IMR-90 (cell line): Measurements from ENCODE around the gene WNT6. TPM values are rescaled to one million over a fixed set of nuclear protein-coding genes. Genes with fewer than 3 reads are reported as not detected.
"Not testable (repeated sequence)": the region's sequence is repeated elsewhere in the genome, so short reads cannot be mapped to it uniquely, and the experiment has no call there.

Source experiments
- ATAC-seq: fragments of 200-7000 bp; cut with Tn5 transposase; 2 replicates; pipeline ENCODE4 v1.9.1; 2020; ENCODE audit warnings: low read depth, mild to moderate bottlenecking, moderate library complexity
- BruUV-seq: library from RNA; stranded (reverse); fragments of 400-500 nt; replicated peaks from 2 replicates; lab custom pipeline; 2021; lab: Mats Ljungman, UMichigan
- CTCF ChIA-PET: fragments of 300-600 bp; formaldehyde crosslinking; extraction: SDS; loops from one replicate; lab custom pipeline; 2021; ENCODE audit warnings: antibody characterized with exemption; lab: Yijun Ruan, JAX
- POLR2A ChIA-PET: fragments of 300-600 bp; sonication (Branson Sonifier 250); formaldehyde crosslinking; loops from one replicate; lab custom pipeline; 2022; ENCODE audit warnings: antibody characterized with exemption; ENCODE audit not compliant: unreplicated experiment; lab: Charles Lee
- DNase-seq: peaks from one replicate; pipeline ENCODE4 v3.0.0; 2013
- H2AFZ ChIP-seq: replicated peaks from 2 replicates; pipeline ENCODE3; 2013; ENCODE audit warnings: low read length, mild to moderate bottlenecking; ENCODE audit not compliant: poor library complexity
- H2AK5ac ChIP-seq: 2 replicates; pipeline ENCODE4 v1.6.1; 2013; ENCODE audit warnings: low read depth, low read length, inconsistent platforms
- H2AK9ac ChIP-seq: replicated peaks from 2 replicates; pipeline ENCODE3; 2013; ENCODE audit warnings: mild to moderate bottlenecking, low read depth, low read length, moderate library complexity; ENCODE audit not compliant: poor library complexity
- H2BK120ac ChIP-seq: 2 replicates; pipeline ENCODE4 v1.6.1; 2013; ENCODE audit warnings: low read depth, low read length, inconsistent platforms
- H2BK15ac ChIP-seq: 3 replicates; pipeline ENCODE4 v1.6.1; 2013; ENCODE audit warnings: low read depth, low read length, inconsistent platforms
- H2BK20ac ChIP-seq: 2 replicates; pipeline ENCODE4 v1.6.1; 2013; ENCODE audit warnings: low read depth, mild to moderate bottlenecking, inconsistent platforms, low read length, moderate library complexity
- H2BK5ac ChIP-seq: 2 replicates; pipeline ENCODE4 v1.6.1; 2013; ENCODE audit warnings: mild to moderate bottlenecking, low read depth, low read length, inconsistent platforms; ENCODE audit not compliant: poor library complexity, severe bottlenecking
- H3K14ac ChIP-seq: replicated peaks from 2 replicates; pipeline ENCODE4 v1.6.1; 2013; ENCODE audit warnings: low read depth, low read length, inconsistent platforms
- H3K18ac ChIP-seq: 2 replicates; pipeline ENCODE4 v1.6.1; 2013; ENCODE audit warnings: low read depth, low read length, control low read depth
- H3K23ac ChIP-seq: 2 replicates; pipeline ENCODE4 v1.6.1; 2013; ENCODE audit warnings: low read depth, low read length, inconsistent platforms
- H3K27ac ChIP-seq: 2 replicates; pipeline ENCODE4 v1.5.1; 2013; ENCODE audit warnings: mild to moderate bottlenecking, control low read depth, low read length; ENCODE audit not compliant: insufficient read depth
- H3K27me3 ChIP-seq: 2 replicates; pipeline ENCODE4 v1.6.1; 2013; ENCODE audit warnings: low read length; ENCODE audit not compliant: control insufficient read depth, insufficient read depth
- H3K36me3 ChIP-seq: 2 replicates; pipeline ENCODE4 v1.6.1; 2013; ENCODE audit warnings: low read length, mixed read lengths; ENCODE audit not compliant: control insufficient read depth, insufficient read depth
- H3K4ac ChIP-seq: 2 replicates; pipeline ENCODE4 v1.6.1; 2013; ENCODE audit warnings: low read depth, low read length, inconsistent platforms
- H3K4me1 ChIP-seq: 2 replicates; pipeline ENCODE4 v1.6.1; 2013; ENCODE audit warnings: low read length, mixed read lengths; ENCODE audit not compliant: control insufficient read depth, insufficient read depth
- H3K4me2 ChIP-seq: 2 replicates; pipeline ENCODE4 v1.6.1; 2013; ENCODE audit warnings: low read depth, mild to moderate bottlenecking, control low read depth, low read length, moderate library complexity
- H3K4me3 ChIP-seq: 2 replicates; pipeline ENCODE4 v1.5.1; 2013; ENCODE audit warnings: low read depth, mild to moderate bottlenecking, control low read depth, low read length, moderate library complexity; ENCODE audit not compliant: insufficient read depth
- H3K56ac ChIP-seq: 2 replicates; pipeline ENCODE4 v1.6.1; 2013; ENCODE audit warnings: low read length, inconsistent platforms; ENCODE audit not compliant: insufficient read depth; ENCODE audit errors: extremely low read depth
- H3K79me1 ChIP-seq, 2 experiments: 2 replicates each; pipeline ENCODE4 v1.6.1; 2013; ENCODE audit warnings: low read length in 2 of 2, inconsistent platforms in 1 of 2, low read depth in 1 of 2
- H3K9ac ChIP-seq: 2 replicates; pipeline ENCODE4 v1.6.1; 2013; ENCODE audit warnings: low read depth, low read length, control low read depth
- H3K9me1 ChIP-seq: 2 replicates; pipeline ENCODE4 v1.6.1; 2013; ENCODE audit warnings: low read length, inconsistent platforms; ENCODE audit not compliant: insufficient read depth
- H3K9me3 ChIP-seq: 2 replicates; pipeline ENCODE4 v1.6.1; 2013; ENCODE audit warnings: low read length; ENCODE audit not compliant: control insufficient read depth, insufficient read depth
- H4K20me1 ChIP-seq: 2 replicates; pipeline ENCODE4 v1.6.1; 2013; ENCODE audit warnings: low read length, inconsistent platforms; ENCODE audit not compliant: insufficient read depth
- H4K5ac ChIP-seq: 2 replicates; pipeline ENCODE4 v1.6.1; 2013; ENCODE audit warnings: mild to moderate bottlenecking, low read depth, low read length, control low read depth
- H4K8ac ChIP-seq, 2 experiments: 2 replicates each; pipeline ENCODE4 v1.6.1; 2013; ENCODE audit warnings: low read depth in 2 of 2, low read length in 2 of 2, control low read depth in 1 of 2, inconsistent platforms in 1 of 2
- H4K91ac ChIP-seq: 2 replicates; pipeline ENCODE4 v1.6.1; 2013; ENCODE audit warnings: low read depth, low read length, inconsistent platforms; ENCODE audit not compliant: insufficient read depth
- WGBS, 2 experiments: methylation state at CpG; one replicate each; pipeline versions ENCODE4 v1.1.5 to v1.1.7; 2013; ENCODE audit warnings: missing lambda C conversion rate in 2 of 2; ENCODE audit not compliant: insufficient read length in 1 of 2; ENCODE audit errors: extremely low coverage in 2 of 2; 5-methylcytosine and 5-hydroxymethylcytosine counted together
- dilution Hi-C: fragments of 300-500 bp; cut with HindIII; formaldehyde crosslinking; loops from one replicate; pipeline ENCODE4 v1.14.3; 2018; ENCODE audit warnings: low sequenced_read_pairs; ENCODE audit not compliant: unreplicated experiment
- in situ Hi-C: fragments of 300-500 bp; cut with MboI; formaldehyde crosslinking; loops from 3 replicates; pipeline ENCODE4 v1.14.3; 2019; ENCODE audit warnings: low sequenced_read_pairs, inconsistent platforms, mixed read lengths
- intact Hi-C: fragments of 100-400 bp; cut with micrococcal nuclease; formaldehyde crosslinking; loops from 2 replicates; pipeline ENCODE4 v1.10.0; 2022
- polyA plus RNA-seq, 3 experiments: library from polyadenylated mRNA; depleted of rRNA; stranded (reverse); fragments of >200 nt; gene quantifications; 2 replicates each; pipeline ENCODE4 v1.2.3, GENCODE V29; 2012; ENCODE audit warnings: low replicate concordance in 1 of 3
- total RNA-seq: library from RNA; depleted of rRNA; stranded (reverse); fragments of >200 nt; gene quantifications from 2 replicates; pipeline ENCODE4 v1.2.3, GENCODE V29; 2012

The WNT6 gene
- total and polyA plus RNA-seq, 2 of the 4 experiments (the other 2 are of a cell fraction): not detected

- dilution Hi-C loops, DNase-seq: not testable (repeated sequence)
Measured at GRCh38 chr2:218846963-218847362, 12.6 kb upstream of the WNT6 start.

More at GRCh38 chr2:218846963-218847362, 12.6 kb upstream of the WNT6 start:
- intact Hi-C loops (loop anchor here (1.0 to 2.0 kb wide), 7 partner anchors 116 to 198 kb away; partner anchors contain the start of genes BCS1L, RNF25, STK36 and TTLL4), in situ Hi-C loops (loop anchor here (10.0 kb wide), 1 partner anchor 162 kb away; no protein-coding TSS in a partner anchor)
- WGBS, 2 experiments: 96% methylated on average over 5 of the region's 18 CpGs; no CpG with 5 or more reads in 1 of the 2 experiments
- not testable (repeated sequence) for H2BK20ac ChIP-seq, BruUV-seq, H4K20me1 ChIP-seq, ATAC-seq, H2AK9ac ChIP-seq, H3K56ac ChIP-seq, H3K27me3 ChIP-seq, H3K36me3 ChIP-seq, H3K14ac ChIP-seq, H2AK5ac ChIP-seq, H2BK120ac ChIP-seq, H4K5ac ChIP-seq, H3K79me1 ChIP-seq, H3K9me1 ChIP-seq, H4K8ac ChIP-seq, H2BK15ac ChIP-seq, H4K91ac ChIP-seq, H3K9ac ChIP-seq, H2BK5ac ChIP-seq, H2AFZ ChIP-seq, H3K23ac ChIP-seq, H3K4me2 ChIP-seq, H3K4me3 ChIP-seq, H3K4ac ChIP-seq, H3K18ac ChIP-seq, H3K27ac ChIP-seq, H3K4me1 ChIP-seq, H3K9me3 ChIP-seq
- POLR2A ChIA-PET: interaction anchor here (1.4 kb wide), 1 partner anchor 136 kb away, joined by 5 read pairs; no protein-coding TSS in a partner anchor
- CTCF ChIA-PET: interaction anchor here (0.6 to 2.3 kb wide), 14 partner anchors 7 to 187 kb away, joined by 3 to 18 read pairs (median 3); partner anchors contain the start of genes BCS1L, TTLL4 and ZNF142
